ENCODE data around the gene ANKUB1. TPM values are rescaled to one million over a fixed set of nuclear protein-coding genes. Genes with fewer than 3 reads are reported as not detected.
A peak's percentile ranks its signal among the peaks of the same experiment; 100 is the strongest.

The ANKUB1 gene
- total and polyA plus RNA-seq, 4 donors = 0.19 TPM; not detected in 3

DNA sequence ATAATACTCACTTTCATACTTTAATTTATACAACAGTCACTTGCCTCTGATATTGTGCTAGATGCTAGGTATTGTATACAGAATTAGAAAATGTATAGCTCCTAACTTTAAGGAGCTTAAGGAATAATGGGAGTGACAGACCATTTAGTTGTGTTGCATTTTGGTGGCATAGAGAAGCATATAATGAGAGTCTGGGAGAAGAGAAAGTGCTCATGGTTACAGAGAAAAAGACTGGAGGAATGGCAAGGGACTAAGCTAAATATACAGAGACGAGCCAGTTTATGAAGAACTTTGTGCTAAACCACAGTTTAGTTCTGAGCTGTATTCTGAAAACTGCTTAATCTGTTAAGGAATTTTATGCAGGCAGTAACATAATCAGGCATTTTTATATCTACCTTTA lies 27.1 kb upstream of the ANKUB1 start:
- Histone ChIP-seq H3K9me3 (ENCODE audit: control insufficient read depth in 4 of 4, low read length in 3 of 4) (no peaks in the 10 kb centered on the region), H3K4me1 (ENCODE audit: control insufficient read depth in 4 of 4, insufficient read depth in 4 of 4, low read length in 3 of 4) (peaks cover 2 to 19% (median 5%) of the 10 kb centered on the region in 4 donors), H3K27ac (ENCODE audit: low read depth in 1 of 2, low read length in 2 of 2) (no peak overlapping the region), H3K4me3 (ENCODE audit: low read depth in 1 of 3, low read length in 3 of 3) (no peak overlapping the region), H3K9ac (ENCODE audit: low read depth in 1 of 2, low read length in 2 of 2) (no peak overlapping the region), H3K27me3 (ENCODE audit: control insufficient read depth in 4 of 4, insufficient read depth in 4 of 4, low read length in 3 of 4) (no peaks in the 10 kb centered on the region), H3K36me3 (ENCODE audit: control insufficient read depth in 4 of 4, insufficient read depth in 3 of 4, low read depth in 1 of 4, low read length in 3 of 4) (no peaks in the 10 kb centered on the region)
- 81% methylated on average over 1 of the region's 1 CpG for WGBS
- DNase-seq (ENCODE audit: low spot score) = no peak
- TF ChIP-seq REST (IDR thresholded peaks at IDR 0.05) (no peak), FOXA2 (IDR thresholded peaks at IDR 0.05) (no peak), TAF1 (conservative IDR thresholded peaks at IDR 0.05) (no peak), ATF3 (IDR thresholded peaks at IDR 0.05) (no peak)

DNA sequence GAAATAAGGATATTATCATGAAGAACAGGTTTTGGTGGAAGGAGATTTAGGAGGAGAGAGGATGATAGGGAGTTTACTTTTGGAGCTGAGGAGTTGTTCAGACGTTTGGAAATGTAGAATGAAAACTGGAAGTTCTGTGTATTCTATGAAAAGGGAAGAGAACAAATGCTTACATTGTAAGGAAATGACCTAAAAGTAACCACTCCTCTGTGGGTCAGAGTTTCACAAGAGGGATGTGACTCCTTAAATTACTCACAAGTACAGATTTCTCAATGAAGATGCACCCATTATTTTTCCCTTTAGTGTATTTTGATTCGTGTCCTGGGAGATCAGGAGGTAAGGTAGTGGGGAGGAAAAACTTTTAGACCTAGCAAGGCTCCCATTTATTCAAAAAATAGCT lies 24.6 kb upstream of the ANKUB1 start:
- Histone ChIP-seq H3K27me3 (ENCODE audit: control insufficient read depth in 4 of 4, insufficient read depth in 4 of 4, low read length in 3 of 4) (no peaks in the 10 kb centered on the region), H3K9me3 (ENCODE audit: control insufficient read depth in 4 of 4, low read length in 3 of 4) (no peaks in the 10 kb centered on the region), H3K27ac (ENCODE audit: low read depth in 1 of 2, low read length in 2 of 2) (peak overlapping the region in 1 of 2 donors; percentile 62), H3K4me1 (ENCODE audit: control insufficient read depth in 4 of 4, insufficient read depth in 4 of 4, low read length in 3 of 4) (peaks cover 3 to 30% (median 13%) of the 10 kb centered on the region in 4 donors), H3K36me3 (ENCODE audit: control insufficient read depth in 4 of 4, insufficient read depth in 3 of 4, low read depth in 1 of 4, low read length in 3 of 4) (no peaks in the 10 kb centered on the region), H3K4me3 (ENCODE audit: low read depth in 1 of 3, low read length in 3 of 3) (no peak overlapping the region), H3K9ac (ENCODE audit: low read depth in 1 of 2, low read length in 2 of 2) (no peak overlapping the region)
- DNase-seq (ENCODE audit: low spot score) = no peak
- no peak for TF ChIP-seq JUND (IDR thresholded peaks at IDR 0.05)
- TF ChIP-seq ATF3 (IDR thresholded peaks at IDR 0.05) = no peak
- TF ChIP-seq RXRA (IDR thresholded peaks at IDR 0.05) = no peak
- TF ChIP-seq YY1 (IDR thresholded peaks at IDR 0.05) = no peak
- TF ChIP-seq, protein P1, sequence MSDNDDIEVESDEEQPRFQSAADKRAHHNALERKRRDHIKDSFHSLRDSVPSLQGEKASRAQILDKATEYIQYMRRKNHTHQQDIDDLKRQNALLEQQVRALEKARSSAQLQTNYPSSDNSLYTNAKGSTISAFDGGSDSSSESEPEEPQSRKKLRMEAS (IDR thresholded peaks at IDR 0.05) = no peak
- no peak for TF ChIP-seq REST (IDR thresholded peaks at IDR 0.05)
- TF ChIP-seq GABPA (IDR thresholded peaks at IDR 0.05 in 1 of 2, conservative IDR thresholded peaks at IDR 0.05 in 1 of 2) = no peak
- no peak for TF ChIP-seq SP1 (IDR thresholded peaks at IDR 0.05)
- no peak for TF ChIP-seq HNF4A (conservative IDR thresholded peaks at IDR 0.05)
- no peak for TF ChIP-seq NR2F2 (IDR thresholded peaks at IDR 0.05)
- TF ChIP-seq HNF4G (IDR thresholded peaks at IDR 0.05) = no peak
- no peak for TF ChIP-seq EGR1 (IDR thresholded peaks at IDR 0.05; ENCODE audit: low read depth in 2 of 2)
- 63% methylated on average over 2 of the region's 2 CpGs for WGBS

Measured in liver (tissue), 9 donors.